Breast epithelium (tissue), 3 donors: ENCODE measurements around the gene RNF224.

ENCODE experiments used
- CTCF ChIP-seq, 3 donors: fragments of 450-650 bp; IDR thresholded peaks; one replicate each; pipeline ENCODE4 v1.5.1; 2016 to 2017; ENCODE audit warnings: antibody characterized with exemption in 3 of 3, mild to moderate bottlenecking in 3 of 3, moderate library complexity in 3 of 3
- POLR2A ChIP-seq: fragments of 450-650 bp; IDR thresholded peaks from one replicate; pipeline ENCODE4 v1.6.1; 2016; ENCODE audit warnings: antibody characterized with exemption, mild to moderate bottlenecking, moderate library complexity
- POLR2AphosphoS5 ChIP-seq, 3 donors: sonication (generic); formaldehyde crosslinking; IDR thresholded peaks; one replicate each; pipeline ENCODE4 v1.6.1; 2017; ENCODE audit warnings: antibody characterized with exemption in 3 of 3

- TF ChIP-seq POLR2A = no peak
- no peak for TF ChIP-seq POLR2AphosphoS5 (IDR thresholded peaks at IDR 0.05)
- no peak for TF ChIP-seq CTCF (IDR thresholded peaks at IDR 0.05)
Observed at GRCh38 chr9:137234758-137235423, 7.6 kb downstream of the RNF224 start.
